ENCODE measurements around the gene AP5B1. TPM values are rescaled to one million over a fixed set of nuclear protein-coding genes. Genes with fewer than 3 reads are reported as not detected.

AP5B1 gene
- total RNA-seq, 1 donor from 2014 or later: 19.3 TPM

DNA sequence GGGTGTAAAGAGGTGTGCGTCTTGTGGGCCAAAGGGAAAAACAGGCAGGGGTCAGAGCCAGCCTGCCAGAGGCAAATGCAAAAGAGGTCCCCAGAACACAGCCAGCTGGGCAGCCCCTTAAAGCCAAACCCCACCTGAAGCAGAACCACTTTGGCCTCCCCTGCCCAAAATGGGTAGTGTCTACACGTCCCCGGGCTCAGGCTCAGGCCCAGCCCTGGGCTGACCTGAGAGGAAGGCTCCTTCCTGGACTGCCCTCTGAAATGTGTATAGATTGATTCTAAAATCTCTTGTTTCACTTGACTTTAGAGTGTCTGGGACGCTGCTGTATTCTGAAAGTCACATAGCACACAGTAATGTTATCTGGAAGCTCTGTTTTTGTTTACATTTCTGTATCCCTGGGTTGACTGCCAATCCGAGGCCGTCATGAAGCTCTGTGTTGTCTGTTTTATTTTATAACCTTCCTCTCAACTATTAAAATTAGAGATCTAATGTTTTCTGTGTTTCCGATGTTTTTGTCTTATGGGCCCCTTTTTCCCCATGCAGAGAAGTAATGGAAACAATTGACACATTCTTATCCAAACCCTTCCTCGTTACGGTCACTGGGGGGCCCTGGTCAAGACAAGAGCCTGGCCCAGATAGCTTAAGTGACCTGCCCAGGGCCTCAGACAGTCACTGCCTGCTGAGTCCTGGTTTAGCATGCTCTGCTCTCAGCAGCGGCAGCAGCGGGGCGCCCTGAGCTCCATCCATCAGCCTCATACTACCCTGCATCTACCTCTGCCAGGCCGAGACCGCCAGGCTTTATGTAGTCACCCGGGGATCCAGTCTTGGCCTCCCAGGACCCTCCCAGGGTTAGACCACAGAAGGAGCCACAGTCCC is 16.2 kb upstream of the AP5B1 start:
- no peak overlapping the region for H3K27ac Mint-ChIP-seq
- H3K27me3 Mint-ChIP-seq: peaks cover 5% of the 10 kb centered on the region
- peaks cover 8% of the 10 kb centered on the region for H3K36me3 Mint-ChIP-seq (ENCODE audit: insufficient read depth)
- H3K9me3 Mint-ChIP-seq (ENCODE audit: low read depth): no peaks in the 10 kb centered on the region
- TF ChIP-seq CTCF (IDR thresholded peaks at IDR 0.05; ENCODE audit: unreplicated experiment): no peak
- H3K4me3 Mint-ChIP-seq (ENCODE audit: low read depth): no peak overlapping the region
- DNase-seq (ENCODE audit: low spot score, unreplicated experiment): no peak
- H3K4me1 Mint-ChIP-seq (ENCODE audit: low read depth): peaks cover 14% of the 10 kb centered on the region

DNA sequence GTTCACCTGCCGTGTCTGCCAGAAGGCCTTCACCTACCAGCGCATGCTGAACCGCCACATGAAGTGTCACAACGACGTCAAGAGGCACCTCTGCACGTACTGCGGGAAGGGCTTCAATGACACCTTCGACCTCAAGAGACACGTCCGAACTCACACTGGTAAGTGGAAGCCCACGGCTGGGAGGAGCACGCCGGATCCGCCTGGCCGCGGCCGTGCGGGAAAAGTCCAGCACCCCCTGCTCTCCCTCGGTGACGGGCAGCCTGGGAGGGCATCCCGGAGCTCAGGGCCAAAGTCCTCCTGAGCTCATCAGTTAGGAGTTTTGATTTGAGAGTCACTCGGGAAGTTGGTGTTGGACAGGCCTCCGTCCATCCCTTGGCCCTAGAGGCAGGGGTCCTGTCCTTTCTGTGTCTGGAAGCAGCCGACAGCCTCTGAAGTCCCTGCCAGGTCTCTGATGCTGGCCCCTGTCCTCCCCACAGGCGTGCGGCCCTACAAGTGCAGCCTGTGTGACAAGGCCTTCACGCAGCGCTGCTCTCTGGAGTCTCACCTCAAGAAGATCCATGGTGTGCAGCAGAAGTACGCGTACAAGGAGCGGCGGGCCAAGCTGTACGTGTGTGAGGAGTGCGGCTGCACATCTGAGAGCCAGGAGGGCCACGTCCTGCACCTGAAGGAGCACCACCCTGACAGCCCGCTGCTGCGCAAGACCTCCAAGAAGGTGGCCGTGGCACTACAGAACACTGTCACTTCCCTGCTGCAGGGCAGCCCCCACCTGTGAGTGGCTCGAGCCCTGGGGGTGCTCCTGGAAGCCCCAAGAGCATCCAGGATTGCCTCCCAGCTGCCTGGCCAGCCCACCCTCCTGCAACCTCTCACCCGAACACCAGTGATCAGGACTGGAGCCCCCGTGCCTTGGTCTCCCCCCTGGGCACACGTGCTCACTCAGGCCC is 14.1 kb upstream of the AP5B1 start:
- Mint-ChIP-seq H3K27ac (no peak overlapping the region), H3K36me3 (ENCODE audit: insufficient read depth) (peaks cover 8% of the 10 kb centered on the region), H3K9me3 (ENCODE audit: low read depth) (no peaks in the 10 kb centered on the region), H3K4me3 (ENCODE audit: low read depth) (no peak overlapping the region), H3K4me1 (ENCODE audit: low read depth) (peaks cover 21% of the 10 kb centered on the region), H3K27me3 (peaks cover 5% of the 10 kb centered on the region)
- DNase-seq (ENCODE audit: low spot score, unreplicated experiment): no peak
- TF ChIP-seq CTCF (IDR thresholded peaks at IDR 0.05; ENCODE audit: unreplicated experiment): no peak

DNA sequence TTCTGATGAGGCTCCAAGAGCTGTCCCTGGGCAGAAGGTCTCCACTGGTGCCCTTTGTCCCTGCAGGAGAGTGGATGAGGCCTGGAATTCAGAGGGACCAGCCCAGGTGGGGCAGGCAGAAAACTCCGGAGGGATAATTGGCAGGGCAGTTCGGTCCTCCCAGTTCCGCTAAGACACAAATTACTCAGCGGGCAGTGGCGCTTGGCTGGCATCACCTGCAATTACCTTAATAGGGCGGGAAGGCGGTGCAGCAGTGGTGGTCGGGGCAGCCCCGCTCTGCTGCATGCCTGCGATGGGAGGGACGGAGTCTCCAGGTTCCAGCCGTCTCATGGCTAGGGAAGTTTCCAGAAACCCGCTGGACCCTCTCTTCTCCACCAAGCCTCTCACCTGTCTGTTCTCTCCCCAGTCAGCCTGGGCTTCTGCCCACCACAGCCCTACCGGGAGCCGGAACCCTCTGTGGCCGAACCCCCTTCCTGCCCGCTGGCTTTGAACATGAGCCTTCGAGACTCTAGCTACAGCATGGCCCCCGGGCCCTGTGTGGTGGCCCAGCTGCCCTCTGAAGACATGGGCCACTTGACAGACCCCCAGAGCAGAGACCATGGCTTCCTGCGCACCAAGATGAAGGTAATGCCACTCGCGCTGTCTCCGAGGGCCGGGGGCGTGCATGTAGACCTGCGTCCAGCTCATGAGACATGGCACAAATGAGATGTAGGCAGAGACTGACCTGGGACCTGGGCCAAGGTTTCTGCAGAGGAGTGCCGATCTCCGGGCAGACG is 13.0 kb upstream of the AP5B1 start:
- Mint-ChIP-seq H3K9me3 (ENCODE audit: low read depth) (no peaks in the 10 kb centered on the region), H3K27me3 (peaks cover 1% of the 10 kb centered on the region), H3K4me3 (ENCODE audit: low read depth) (no peak overlapping the region), H3K36me3 (ENCODE audit: insufficient read depth) (peaks cover 8% of the 10 kb centered on the region), H3K4me1 (ENCODE audit: low read depth) (peaks cover 31% of the 10 kb centered on the region), H3K27ac (no peak overlapping the region)
- TF ChIP-seq CTCF (IDR thresholded peaks at IDR 0.05; ENCODE audit: unreplicated experiment): no peak
- DNase-seq (ENCODE audit: low spot score, unreplicated experiment): no peak

GRCh38 chr11:65793144-65793581 is 12.4 kb upstream of the AP5B1 start:
- no peaks in the 10 kb centered on the region for H3K27me3 Mint-ChIP-seq
- no peak overlapping the region for H3K27ac Mint-ChIP-seq
- H3K4me1 Mint-ChIP-seq (ENCODE audit: low read depth): peaks cover 33% of the 10 kb centered on the region
- DNase-seq (ENCODE audit: low spot score, unreplicated experiment): no peak
- no peak overlapping the region for H3K4me3 Mint-ChIP-seq (ENCODE audit: low read depth)
- H3K9me3 Mint-ChIP-seq (ENCODE audit: low read depth): no peaks in the 10 kb centered on the region
- TF ChIP-seq CTCF (IDR thresholded peaks at IDR 0.05; ENCODE audit: unreplicated experiment): no peak
- H3K36me3 Mint-ChIP-seq (ENCODE audit: insufficient read depth): peaks cover 8% of the 10 kb centered on the region
